Myocyte (in vitro differentiated cells): ENCODE data around the gene ALDH1A1. TPM values are rescaled to one million over a fixed set of nuclear protein-coding genes. Genes with fewer than 3 reads are reported as not detected.

Experiments used
- DNase-seq: peaks from one replicate; pipeline ENCODE4 v3.0.0-alpha.2; 2012; ENCODE audit warnings: low read depth
- total RNA-seq: library from RNA; depleted of rRNA; stranded (reverse); fragments of >200 nt; gene quantifications from 2 replicates; pipeline ENCODE4 v1.2.3, GENCODE V29; 2014

The ALDH1A1 gene
- total RNA-seq, 1 donor from 2014 or later, result 255 TPM

DNA sequence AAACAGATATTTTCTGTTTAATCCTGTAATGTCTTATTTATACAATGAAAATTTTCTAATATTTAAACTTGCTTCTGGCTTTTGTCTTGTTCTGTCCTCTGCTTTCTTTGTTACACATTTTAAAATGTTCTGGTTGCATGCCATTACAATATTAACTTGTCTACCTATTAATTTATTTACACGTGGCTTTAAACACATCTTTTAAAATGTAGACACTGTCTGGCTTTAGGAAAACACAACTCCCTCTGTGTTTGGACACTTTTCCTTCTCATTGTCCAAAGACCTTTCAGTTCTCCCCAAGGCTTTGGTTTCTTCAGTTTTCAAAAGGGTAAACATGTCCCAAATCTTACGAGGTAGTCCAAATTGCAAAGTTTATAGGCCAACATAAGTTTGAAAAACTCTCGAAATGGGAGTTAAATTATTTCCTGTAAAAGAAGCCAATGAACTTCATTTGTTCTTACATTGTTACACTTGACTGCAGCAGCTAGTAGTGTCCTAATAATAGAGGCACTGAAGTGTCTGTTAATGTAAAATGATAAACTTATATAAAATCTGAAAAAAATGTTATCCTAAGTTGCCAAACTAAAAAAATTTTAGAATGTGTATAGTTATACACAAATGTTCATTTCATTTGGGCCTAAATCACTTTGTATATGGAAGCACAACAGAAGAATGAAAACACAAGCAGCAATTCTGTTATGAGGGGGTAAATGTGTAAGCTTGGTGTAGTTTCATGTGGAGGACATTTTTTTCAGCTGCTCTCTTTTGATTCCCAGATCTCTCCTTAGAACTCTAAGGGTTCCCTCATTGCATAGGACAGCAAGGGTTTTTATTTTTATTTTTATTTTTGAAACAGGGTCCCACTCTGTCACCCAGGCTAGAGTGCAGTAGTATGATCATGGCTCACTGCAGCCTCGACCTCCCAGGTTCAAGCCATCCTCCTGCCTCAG, 53.8 kb downstream of the ALDH1A1 start:
- no peak for DNase-seq

- DNase-seq, result peak; percentile 36
Measured at GRCh38 chr9:72898360-72898759, 54.5 kb downstream of the ALDH1A1 start.

GRCh38 chr9:72897069-72897649, 55.7 kb downstream of the ALDH1A1 start:
- DNase-seq, result peak; percentile 20

DNA sequence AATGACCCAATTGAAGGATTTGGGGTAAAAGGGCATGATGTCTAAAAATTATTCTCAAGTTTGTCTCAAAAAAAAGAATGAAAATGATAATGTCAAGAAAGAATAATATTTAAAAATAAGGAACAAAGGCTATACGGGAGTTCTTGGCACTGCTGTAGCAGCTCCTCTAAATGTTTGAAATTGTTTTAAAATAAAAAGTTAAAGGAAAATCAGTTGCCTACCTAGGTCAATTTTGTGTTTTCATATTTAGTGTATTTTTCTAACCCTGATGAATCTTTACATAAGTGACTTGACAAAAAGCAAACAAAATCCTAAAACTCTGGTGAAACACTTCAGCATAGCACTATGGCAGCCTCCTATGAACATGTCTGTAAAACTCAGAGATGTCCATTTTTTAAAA, 56.4 kb downstream of the ALDH1A1 start:
- no peak for DNase-seq

DNA sequence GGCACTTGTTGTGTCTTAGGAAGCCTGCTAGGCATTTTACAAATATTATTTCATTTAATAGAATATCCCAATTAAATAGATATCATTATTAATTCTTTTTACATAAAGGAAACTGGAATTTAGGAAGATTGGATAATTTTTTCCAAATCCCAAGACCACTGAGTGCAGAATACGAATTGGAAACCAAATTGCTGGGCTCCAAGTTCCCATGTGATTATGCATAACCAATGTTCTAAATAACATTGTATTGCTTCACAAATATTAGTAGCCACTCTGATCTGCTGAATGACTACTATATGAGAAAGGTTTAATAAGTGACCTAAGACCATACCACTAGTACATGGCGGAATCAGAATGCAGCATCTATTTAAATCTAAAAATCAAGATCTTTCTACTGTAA, 57.7 kb downstream of the ALDH1A1 start:
- no peak for DNase-seq

DNA sequence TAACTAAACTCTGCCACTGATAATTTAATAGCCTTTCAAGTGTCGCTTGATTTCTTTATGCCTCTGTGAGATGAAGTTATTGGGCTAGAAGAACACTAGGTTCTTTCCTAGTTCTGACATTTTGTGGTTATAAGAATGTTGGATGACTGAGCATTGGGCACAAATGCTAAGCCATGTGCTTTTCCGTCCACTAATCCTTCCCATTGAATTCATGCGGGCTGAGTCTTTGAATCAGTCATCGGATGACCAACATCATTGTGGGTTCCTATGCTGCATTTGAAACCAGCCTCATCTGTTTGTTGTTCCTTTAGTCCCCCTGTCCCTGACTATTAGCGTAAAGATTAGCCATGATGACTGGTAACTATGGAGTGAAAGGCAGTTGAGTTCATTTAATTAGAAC, 58.5 kb downstream of the ALDH1A1 start:
- peak; percentile 97 for DNase-seq

- DNase-seq, result no peak
Measured at GRCh38 chr9:72893437-72893836, 59.4 kb downstream of the ALDH1A1 start.

DNA sequence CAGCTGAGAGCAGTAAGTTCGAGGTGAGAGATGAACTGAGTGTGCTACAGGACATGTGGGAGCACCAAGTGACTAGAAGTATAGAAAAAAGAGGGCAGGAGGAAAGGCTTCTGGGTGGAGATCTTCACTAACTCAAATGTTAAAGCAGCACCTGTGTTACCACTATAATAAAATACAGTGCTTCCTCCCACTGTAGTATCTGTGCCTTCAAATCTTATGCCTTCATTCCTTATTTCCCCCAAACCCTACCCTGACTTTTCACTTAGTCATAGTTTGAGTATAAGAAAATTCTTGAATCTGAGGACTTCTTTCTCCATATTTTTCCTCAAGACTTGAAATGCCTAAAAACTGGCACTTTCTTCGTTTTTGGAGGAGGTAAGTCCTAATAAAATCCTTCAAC, 61.8 kb downstream of the ALDH1A1 start:
- DNase-seq, result no peak

DNA sequence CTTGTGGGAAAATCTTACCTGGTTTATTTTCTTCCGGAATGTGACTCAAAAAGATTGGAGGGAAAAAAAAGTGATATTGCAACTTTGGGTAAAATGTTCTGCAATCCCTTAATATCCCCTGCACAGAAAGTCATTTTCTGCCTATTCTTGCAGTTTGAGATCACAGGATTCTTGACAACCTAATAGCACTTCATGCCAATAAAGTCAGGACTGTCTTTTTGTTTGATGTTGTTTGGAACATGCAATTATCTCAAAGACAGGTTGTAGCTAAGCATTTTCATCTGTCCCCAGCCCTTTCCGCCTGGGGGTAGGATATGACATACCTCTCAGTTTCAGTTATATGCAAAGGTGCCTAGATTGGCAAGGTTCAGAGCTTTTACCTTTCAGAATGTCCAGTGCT, 63.9 kb downstream of the ALDH1A1 start:
- DNase-seq, result no peak

GRCh38 chr9:72888067-72888466, 64.8 kb downstream of the ALDH1A1 start:
- no peak for DNase-seq

- no peak for DNase-seq
Measured at GRCh38 chr9:72886386-72886785, 66.5 kb downstream of the ALDH1A1 start.

DNA sequence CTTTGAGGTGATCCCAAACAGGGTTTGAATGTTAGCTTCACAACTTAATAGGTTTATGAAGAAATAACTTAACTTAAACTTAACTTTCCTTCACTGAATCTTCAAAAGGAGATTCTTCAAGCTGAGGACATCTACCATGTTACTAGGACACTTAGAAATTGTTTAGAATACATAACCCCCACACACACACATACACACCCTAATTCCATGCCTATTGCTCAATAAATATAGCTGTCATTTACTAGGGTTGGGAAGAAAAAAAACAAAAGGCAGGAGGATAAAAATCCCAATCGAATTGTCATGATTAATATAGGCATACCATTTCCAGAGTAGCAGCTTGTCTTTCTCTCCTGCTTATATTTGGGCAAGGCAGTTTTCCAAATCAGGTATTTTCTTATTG, 68.3 kb downstream of the ALDH1A1 start:
- DNase-seq, result no peak

DNA sequence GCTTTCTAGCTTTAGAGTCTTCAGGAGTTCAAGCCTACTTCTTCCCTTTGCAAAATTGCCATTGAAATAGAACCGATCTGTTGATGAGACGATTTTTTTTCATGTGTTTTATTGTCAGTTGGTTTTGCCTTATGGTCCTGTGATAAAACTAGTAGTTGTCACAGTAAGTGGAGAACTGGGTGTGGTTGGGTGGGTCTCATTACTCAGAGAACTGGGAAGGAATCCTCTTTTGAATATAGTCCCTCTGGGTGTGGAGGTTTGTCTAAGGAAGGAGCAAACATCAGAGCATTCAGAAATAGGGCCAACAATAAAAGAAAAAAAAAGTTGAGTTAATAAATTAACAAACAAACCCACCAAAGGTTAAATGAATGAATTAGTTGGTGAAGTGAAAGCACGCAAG, 69.0 kb downstream of the ALDH1A1 start:
- DNase-seq, result peak; percentile 29

DNA sequence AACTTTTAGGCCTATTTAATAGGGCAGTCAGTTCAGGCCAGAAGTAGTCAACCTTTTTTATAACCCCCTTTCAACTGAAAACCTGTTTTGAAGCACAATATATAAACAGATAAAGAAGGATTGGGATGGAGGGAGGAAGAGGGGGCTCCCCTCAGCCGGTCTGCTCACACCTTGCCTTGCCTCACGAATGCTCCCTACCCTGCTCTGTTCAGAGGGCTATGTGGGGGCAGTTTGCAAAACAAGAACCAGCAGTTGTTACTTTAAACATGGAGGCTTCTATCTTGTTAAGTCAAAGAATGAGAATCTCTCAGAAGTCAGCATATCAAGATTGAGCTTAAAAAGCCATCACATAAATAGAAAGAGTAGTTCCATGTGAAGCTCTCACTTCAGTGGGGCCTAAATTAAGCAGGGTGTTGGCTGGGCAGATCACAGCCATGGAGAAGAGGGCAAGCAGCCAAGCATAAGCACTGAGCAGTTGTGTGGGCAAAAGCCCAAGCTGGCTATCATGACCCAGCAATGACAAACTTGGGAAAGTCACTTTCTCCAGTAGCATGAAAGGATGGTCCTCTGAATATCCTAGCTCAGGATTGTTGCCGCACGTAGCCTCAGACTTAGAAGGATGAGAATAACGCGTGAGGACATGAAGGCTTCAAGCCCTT, 70.6 kb downstream of the ALDH1A1 start:
- DNase-seq, result peak; percentile 90

GRCh38 chr9:72880821-72881220, 72.0 kb downstream of the ALDH1A1 start:
- DNase-seq, result no peak

- DNase-seq, result no peak
Measured at GRCh38 chr9:72875221-72875620, 77.6 kb downstream of the ALDH1A1 start.

- DNase-seq, result no peak
Measured at GRCh38 chr9:72874344-72874743, 78.5 kb downstream of the ALDH1A1 start.

DNA sequence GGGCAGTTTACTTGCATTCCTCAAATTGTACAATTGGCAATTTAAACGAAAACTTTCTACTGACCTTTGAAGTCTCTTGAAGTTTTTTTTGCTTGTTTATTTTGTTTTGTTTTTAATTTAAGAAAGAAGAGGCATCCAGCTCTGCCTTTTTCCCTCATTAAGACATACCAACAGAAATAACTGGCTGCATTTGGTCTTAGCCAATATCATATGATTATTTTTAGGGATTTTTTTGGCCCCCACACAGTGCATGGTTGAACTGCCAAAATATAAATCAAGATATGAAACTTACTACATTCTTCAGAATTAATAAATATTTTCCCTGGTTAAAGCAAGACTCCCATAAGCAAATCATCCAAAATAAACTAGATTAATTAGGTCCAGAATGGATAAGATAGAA, 79.4 kb downstream of the ALDH1A1 start:
- no peak for DNase-seq

GRCh38 chr9:72872718-72873117, 80.1 kb downstream of the ALDH1A1 start:
- DNase-seq, result no peak

DNA sequence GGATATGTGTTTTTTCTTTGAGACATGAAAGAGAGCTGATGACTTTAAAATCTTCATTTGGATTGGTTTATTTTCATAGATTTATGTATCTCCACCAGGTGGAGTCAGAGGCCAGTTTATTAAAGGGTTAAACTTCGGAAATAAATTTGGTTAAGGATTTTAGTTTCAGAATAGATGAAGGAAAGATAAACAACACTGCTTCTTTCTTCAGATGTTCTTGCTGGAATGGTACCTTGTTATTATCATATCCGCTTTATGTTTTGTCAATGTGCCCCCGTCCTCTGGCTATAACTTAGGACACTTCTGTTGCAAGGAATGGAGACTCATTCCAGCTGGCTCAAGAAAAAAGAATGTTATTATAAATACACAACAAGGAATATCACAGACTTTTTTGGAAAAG, 81.2 kb downstream of the ALDH1A1 start:
- peak; percentile 54 for DNase-seq

- no peak for DNase-seq
Measured at GRCh38 chr9:72864327-72864726, 88.5 kb downstream of the ALDH1A1 start.

GRCh38 chr9:72863456-72864094, 89.3 kb downstream of the ALDH1A1 start:
- DNase-seq, result no peak
